GM12878 (cell line): Measurements from ENCODE around the gene UBE2O. TPM values are rescaled to one million over a fixed set of nuclear protein-coding genes. Genes with fewer than 3 reads are reported as not detected.

Source experiments
- CBFB ChIP-seq: IDR thresholded peaks from 2 replicates; pipeline ENCODE4 v1.6.1; 2016; ENCODE audit warnings: antibody characterized with exemption, low read depth
- ESRRA ChIP-seq: IDR thresholded peaks from 2 replicates; pipeline ENCODE4 v1.6.1; 2012; ENCODE audit warnings: mild to moderate bottlenecking, low read length, improper control_type of control experiment
- HDAC2 ChIP-seq: fragments of 200-600 bp; sonication (generic); IDR thresholded peaks from 2 replicates; pipeline ENCODE4 v1.6.1; 2017
- HDGF ChIP-seq: fragments of 450-650 bp; IDR thresholded peaks from 2 replicates; pipeline ENCODE4 v1.6.1; 2016; ENCODE audit warnings: antibody characterized with exemption
- NR2C1 ChIP-seq: fragments of 450-650 bp; IDR thresholded peaks from 2 replicates; pipeline ENCODE4 v1.6.1; 2017; ENCODE audit warnings: antibody characterized with exemption, mild to moderate bottlenecking, moderate library complexity
- NR2C2 ChIP-seq: IDR thresholded peaks from 2 replicates; pipeline ENCODE4 v1.6.1; 2011; ENCODE audit warnings: borderline replicate concordance, low read depth; ENCODE audit not compliant: control insufficient read depth, insufficient read length
- POLR2A ChIP-seq: IDR thresholded peaks from 2 replicates; pipeline ENCODE4 v1.6.1; 2011; ENCODE audit warnings: low read depth, mild to moderate bottlenecking, low read length
- RAD21 ChIP-seq: IDR thresholded peaks from 2 replicates; pipeline ENCODE4 v1.6.1; 2011; ENCODE audit warnings: mild to moderate bottlenecking, low read depth, low read length, moderate library complexity; ENCODE audit not compliant: insufficient read depth
- RCOR1 ChIP-seq: conservative IDR thresholded peaks from 2 replicates; pipeline ENCODE4 v1.6.1; 2012; ENCODE audit warnings: low read depth, low read length, improper control_type of control experiment
- RELA ChIP-seq: fragments of 450-650 bp; IDR thresholded peaks from 2 replicates; pipeline ENCODE4 v1.8.0; 2014; ENCODE audit warnings: borderline replicate concordance; ENCODE audit not compliant: partially characterized antibody
- SIX5 ChIP-seq: IDR thresholded peaks from 2 replicates; pipeline ENCODE4 v1.6.1; 2011; ENCODE audit warnings: mild to moderate bottlenecking, low read depth, low read length, moderate library complexity; ENCODE audit not compliant: severe bottlenecking
- SMAD1 ChIP-seq: fragments of 450-650 bp; IDR thresholded peaks from 2 replicates; pipeline ENCODE4 v1.6.1; 2018; ENCODE audit warnings: mild to moderate bottlenecking, low read depth; ENCODE audit not compliant: partially characterized antibody
- SMAD5 ChIP-seq: IDR thresholded peaks from 2 replicates; pipeline ENCODE4 v1.6.1; 2016; ENCODE audit warnings: antibody characterized with exemption, low read depth
- SP1 ChIP-seq: IDR thresholded peaks from one replicate; pipeline ENCODE4 v1.6.1; 2011; ENCODE audit warnings: low read depth, low read length
- SUZ12 ChIP-seq: fragments of 200-600 bp; sonication (generic); IDR thresholded peaks from one replicate; pipeline ENCODE4 v1.6.1; 2018; ENCODE audit warnings: antibody characterized with exemption, mild to moderate bottlenecking; ENCODE audit not compliant: unreplicated experiment
- TCF3 ChIP-seq: IDR thresholded peaks from 2 replicates; pipeline ENCODE4 v1.6.1; 2012; ENCODE audit warnings: low read depth, mild to moderate bottlenecking, low read length, borderline replicate concordance; ENCODE audit not compliant: insufficient read depth
- YY1 ChIP-seq: IDR thresholded peaks from 2 replicates; pipeline ENCODE4 v1.6.1; 2011; ENCODE audit warnings: low read depth, mild to moderate bottlenecking, low read length
- ZBED1 ChIP-seq: IDR thresholded peaks from 2 replicates; pipeline ENCODE4 v1.6.1; 2016; ENCODE audit warnings: borderline replicate concordance
- polyA plus RNA-seq, 11 experiments: library from polyadenylated mRNA; depleted of rRNA in 4 of 11; unstranded in 6 of 11; stranded (reverse) in 5 of 11; fragments of >200 nt; fragmentation: Nextera tagmentation in 4 of 11; fragmentation: Illumina TruSeq in 1 of 11; extraction: Ambion mirVana in 4 of 11; extraction: Trizol in 1 of 11; gene quantifications; 1 replicate in 1 of 11; 2 replicates in 10 of 11; pipeline versions ENCODE4 v1.2.1 to v1.2.3, GENCODE V29; 2011 to 2016; ENCODE audit warnings: inconsistent platforms in 2 of 11, missing spikeins in 2 of 11, low read depth in 1 of 11
- total RNA-seq, 4 experiments: library from RNA; depleted of rRNA in 3 of 4; stranded (reverse); fragments of >200 nt in 3 of 4; fragmentation: Illumina TruSeq in 1 of 4; extraction: Trizol in 1 of 4; gene quantifications; 2 replicates each; pipeline versions ENCODE4 v1.2.1 to v1.2.3, GENCODE V29; 2013 to 2021
- TF ChIP-seq, protein P1 (sequence below): IDR thresholded peaks from 2 replicates; pipeline ENCODE4 v1.6.1; 2012; ENCODE audit warnings: low read length, inconsistent platforms
- TF ChIP-seq, protein P2 (sequence below): IDR thresholded peaks from 2 replicates; pipeline ENCODE4 v1.6.1; 2012; ENCODE audit warnings: low read depth, low read length, improper control_type of control experiment
- TF ChIP-seq, protein P3 (sequence below): fragments of 450-650 bp; IDR thresholded peaks from 2 replicates; pipeline ENCODE4 v1.6.1; 2017; ENCODE audit warnings: mild to moderate bottlenecking, moderate library complexity
- TF ChIP-seq, protein P4 (sequence below): IDR thresholded peaks from 2 replicates; pipeline ENCODE4 v1.6.1; 2012; ENCODE audit warnings: low read depth, low read length, improper control_type of control experiment
- TF ChIP-seq, protein P5 (sequence below): fragments of 450-650 bp; IDR thresholded peaks from 2 replicates; pipeline ENCODE4 v1.6.1; 2017; ENCODE audit warnings: mild to moderate bottlenecking, low read depth, inconsistent platforms; ENCODE audit not compliant: poor library complexity, severe bottlenecking

UBE2O gene
- total and polyA plus RNA-seq, 10 of the 15 experiments (the other 5 are each of a cell fraction or from before 2014, with no cell fraction given): 2.1 to 39.0 (median 14.1) TPM

DNA sequence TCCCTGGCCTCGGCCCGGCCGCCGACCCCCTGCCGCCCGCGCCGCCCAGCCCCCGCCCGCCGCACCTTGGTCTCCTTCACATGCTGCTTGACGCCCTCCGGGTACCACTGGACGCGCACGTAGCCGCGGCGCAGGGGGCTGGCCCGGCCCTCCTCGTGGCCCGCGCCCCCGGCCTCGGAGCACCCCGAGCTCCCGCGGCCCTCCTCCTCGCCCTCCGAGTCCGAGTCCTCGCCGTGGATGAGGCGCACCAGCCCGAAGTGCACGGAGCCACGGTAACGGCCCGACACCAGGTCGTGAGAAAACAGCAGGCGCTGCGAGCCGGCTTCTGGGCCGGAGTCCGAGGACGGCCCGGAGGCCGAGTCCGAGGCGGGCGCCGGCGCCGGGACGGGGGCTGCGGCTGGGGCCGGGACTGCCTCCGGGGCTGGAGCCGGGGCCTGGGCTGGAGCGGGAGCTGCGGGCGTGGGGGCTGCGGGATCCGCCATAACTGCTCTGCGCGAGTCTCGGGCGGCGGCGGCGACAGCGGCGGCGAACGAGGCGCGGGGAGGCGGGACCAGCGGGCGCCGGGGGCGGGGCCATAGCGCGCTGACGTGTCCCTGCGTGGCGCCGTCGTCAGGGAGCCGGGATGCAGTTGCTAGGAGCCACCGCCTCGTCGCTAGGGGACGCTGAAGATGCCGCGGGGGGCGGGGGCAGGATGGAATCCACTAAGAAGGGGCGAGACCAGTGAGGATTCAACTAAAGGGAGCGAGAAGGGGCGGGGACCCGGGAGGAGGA is at the start of gene UBE2O (continued):
- TF ChIP-seq CBFB (no peak), HDGF (0 out of 2 replicates have a peak, but pooled peaks have one; percentile 67), YY1 (peak; percentile 94), SP1 (no peak), RAD21 (no peak), NR2C2 (no peak), TCF3 (no peak), SUZ12 (no peak), SIX5 (no peak), ESRRA (no peak), HDAC2 (0 out of 2 replicates have a peak, but pooled peaks have one; percentile 55), RCOR1 (peak; percentile 98), SMAD5 (no peak), NR2C1 (no peak), SMAD1 (no peak), POLR2A (peak; percentile 80), RELA (no peak), ZBED1 (no peak)
- TF ChIP-seq, protein P1, sequence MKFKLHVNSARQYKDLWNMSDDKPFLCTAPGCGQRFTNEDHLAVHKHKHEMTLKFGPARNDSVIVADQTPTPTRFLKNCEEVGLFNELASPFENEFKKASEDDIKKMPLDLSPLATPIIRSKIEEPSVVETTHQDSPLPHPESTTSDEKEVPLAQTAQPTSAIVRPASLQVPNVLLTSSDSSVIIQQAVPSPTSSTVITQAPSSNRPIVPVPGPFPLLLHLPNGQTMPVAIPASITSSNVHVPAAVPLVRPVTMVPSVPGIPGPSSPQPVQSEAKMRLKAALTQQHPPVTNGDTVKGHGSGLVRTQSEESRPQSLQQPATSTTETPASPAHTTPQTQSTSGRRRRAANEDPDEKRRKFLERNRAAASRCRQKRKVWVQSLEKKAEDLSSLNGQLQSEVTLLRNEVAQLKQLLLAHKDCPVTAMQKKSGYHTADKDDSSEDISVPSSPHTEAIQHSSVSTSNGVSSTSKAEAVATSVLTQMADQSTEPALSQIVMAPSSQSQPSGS: no peak
- TF ChIP-seq, protein P2, sequence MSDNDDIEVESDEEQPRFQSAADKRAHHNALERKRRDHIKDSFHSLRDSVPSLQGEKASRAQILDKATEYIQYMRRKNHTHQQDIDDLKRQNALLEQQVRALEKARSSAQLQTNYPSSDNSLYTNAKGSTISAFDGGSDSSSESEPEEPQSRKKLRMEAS: peak; percentile 21; the same call in 1 of the 2 replicates
- TF ChIP-seq, protein P3, sequence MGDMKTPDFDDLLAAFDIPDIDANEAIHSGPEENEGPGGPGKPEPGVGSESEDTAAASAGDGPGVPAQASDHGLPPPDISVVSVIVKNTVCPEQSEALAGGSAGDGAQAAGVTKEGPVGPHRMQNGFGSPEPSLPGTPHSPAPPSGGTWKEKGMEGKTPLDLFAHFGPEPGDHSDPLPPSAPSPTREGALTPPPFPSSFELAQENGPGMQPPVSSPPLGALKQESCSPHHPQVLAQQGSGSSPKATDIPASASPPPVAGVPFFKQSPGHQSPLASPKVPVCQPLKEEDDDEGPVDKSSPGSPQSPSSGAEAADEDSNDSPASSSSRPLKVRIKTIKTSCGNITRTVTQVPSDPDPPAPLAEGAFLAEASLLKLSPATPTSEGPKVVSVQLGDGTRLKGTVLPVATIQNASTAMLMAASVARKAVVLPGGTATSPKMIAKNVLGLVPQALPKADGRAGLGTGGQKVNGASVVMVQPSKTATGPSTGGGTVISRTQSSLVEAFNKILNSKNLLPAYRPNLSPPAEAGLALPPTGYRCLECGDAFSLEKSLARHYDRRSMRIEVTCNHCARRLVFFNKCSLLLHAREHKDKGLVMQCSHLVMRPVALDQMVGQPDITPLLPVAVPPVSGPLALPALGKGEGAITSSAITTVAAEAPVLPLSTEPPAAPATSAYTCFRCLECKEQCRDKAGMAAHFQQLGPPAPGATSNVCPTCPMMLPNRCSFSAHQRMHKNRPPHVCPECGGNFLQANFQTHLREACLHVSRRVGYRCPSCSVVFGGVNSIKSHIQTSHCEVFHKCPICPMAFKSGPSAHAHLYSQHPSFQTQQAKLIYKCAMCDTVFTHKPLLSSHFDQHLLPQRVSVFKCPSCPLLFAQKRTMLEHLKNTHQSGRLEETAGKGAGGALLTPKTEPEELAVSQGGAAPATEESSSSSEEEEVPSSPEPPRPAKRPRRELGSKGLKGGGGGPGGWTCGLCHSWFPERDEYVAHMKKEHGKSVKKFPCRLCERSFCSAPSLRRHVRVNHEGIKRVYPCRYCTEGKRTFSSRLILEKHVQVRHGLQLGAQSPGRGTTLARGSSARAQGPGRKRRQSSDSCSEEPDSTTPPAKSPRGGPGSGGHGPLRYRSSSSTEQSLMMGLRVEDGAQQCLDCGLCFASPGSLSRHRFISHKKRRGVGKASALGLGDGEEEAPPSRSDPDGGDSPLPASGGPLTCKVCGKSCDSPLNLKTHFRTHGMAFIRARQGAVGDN: peak; percentile 66; the same call in 1 of the 2 replicates
- TF ChIP-seq, protein P4, sequence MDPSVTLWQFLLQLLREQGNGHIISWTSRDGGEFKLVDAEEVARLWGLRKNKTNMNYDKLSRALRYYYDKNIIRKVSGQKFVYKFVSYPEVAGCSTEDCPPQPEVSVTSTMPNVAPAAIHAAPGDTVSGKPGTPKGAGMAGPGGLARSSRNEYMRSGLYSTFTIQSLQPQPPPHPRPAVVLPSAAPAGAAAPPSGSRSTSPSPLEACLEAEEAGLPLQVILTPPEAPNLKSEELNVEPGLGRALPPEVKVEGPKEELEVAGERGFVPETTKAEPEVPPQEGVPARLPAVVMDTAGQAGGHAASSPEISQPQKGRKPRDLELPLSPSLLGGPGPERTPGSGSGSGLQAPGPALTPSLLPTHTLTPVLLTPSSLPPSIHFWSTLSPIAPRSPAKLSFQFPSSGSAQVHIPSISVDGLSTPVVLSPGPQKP: no peak
- TF ChIP-seq, protein P5, sequence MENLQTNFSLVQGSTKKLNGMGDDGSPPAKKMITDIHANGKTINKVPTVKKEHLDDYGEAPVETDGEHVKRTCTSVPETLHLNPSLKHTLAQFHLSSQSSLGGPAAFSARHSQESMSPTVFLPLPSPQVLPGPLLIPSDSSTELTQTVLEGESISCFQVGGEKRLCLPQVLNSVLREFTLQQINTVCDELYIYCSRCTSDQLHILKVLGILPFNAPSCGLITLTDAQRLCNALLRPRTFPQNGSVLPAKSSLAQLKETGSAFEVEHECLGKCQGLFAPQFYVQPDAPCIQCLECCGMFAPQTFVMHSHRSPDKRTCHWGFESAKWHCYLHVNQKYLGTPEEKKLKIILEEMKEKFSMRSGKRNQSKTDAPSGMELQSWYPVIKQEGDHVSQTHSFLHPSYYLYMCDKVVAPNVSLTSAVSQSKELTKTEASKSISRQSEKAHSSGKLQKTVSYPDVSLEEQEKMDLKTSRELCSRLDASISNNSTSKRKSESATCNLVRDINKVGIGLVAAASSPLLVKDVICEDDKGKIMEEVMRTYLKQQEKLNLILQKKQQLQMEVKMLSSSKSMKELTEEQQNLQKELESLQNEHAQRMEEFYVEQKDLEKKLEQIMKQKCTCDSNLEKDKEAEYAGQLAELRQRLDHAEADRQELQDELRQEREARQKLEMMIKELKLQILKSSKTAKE: no peak
